HepG2 (cell line): Measurements from ENCODE around the gene PHRF1. TPM values are rescaled to one million over a fixed set of nuclear protein-coding genes. Genes with fewer than 3 reads are reported as not detected.
A peak's percentile ranks its signal among the peaks of the same experiment; 100 is the strongest.

Source experiments
- DBP ChIP-seq: sonication (generic); formaldehyde crosslinking; IDR thresholded peaks from 2 replicates; pipeline ENCODE4 v1.4.0; 2020; ENCODE audit warnings: missing genetic modification reagents; ENCODE audit errors: not compliant biosample characterization
- FOXK2 ChIP-seq: fragments of 450-650 bp; IDR thresholded peaks from 2 replicates; pipeline ENCODE4 v1.6.1; 2016
- GABPB1 ChIP-seq: IDR thresholded peaks from 2 replicates; pipeline ENCODE4 v1.6.1; 2016; ENCODE audit warnings: mild to moderate bottlenecking, missing genetic modification reagents, moderate library complexity, missing compliant biosample characterization
- KDM6A ChIP-seq: IDR thresholded peaks from 2 replicates; pipeline ENCODE4 v1.6.1; 2016; ENCODE audit warnings: low read depth
- MAX ChIP-seq: IDR thresholded peaks from 2 replicates; pipeline ENCODE4 v1.6.1; 2012; ENCODE audit warnings: inconsistent platforms
- MXD4 ChIP-seq: IDR thresholded peaks from 2 replicates; pipeline ENCODE4 v1.6.1; 2016; ENCODE audit warnings: mild to moderate bottlenecking, missing biosample characterization, missing genetic modification reagents
- MYC ChIP-seq: sonication (generic); formaldehyde crosslinking; IDR thresholded peaks from 2 replicates; pipeline ENCODE4 v1.9.0; 2021; ENCODE audit warnings: missing genetic modification reagents, borderline replicate concordance
- NFE2L1 ChIP-seq: sonication (generic); formaldehyde crosslinking; IDR thresholded peaks from 2 replicates; pipeline ENCODE4 v1.4.0; 2020; ENCODE audit warnings: missing genetic modification reagents, mild to moderate bottlenecking, borderline replicate concordance
- RNF2 ChIP-seq: fragments of 450-650 bp; conservative IDR thresholded peaks from 2 replicates; pipeline ENCODE4 v1.6.1; 2016; ENCODE audit warnings: low read depth
- SALL1 ChIP-seq: sonication (generic); formaldehyde crosslinking; IDR thresholded peaks from 2 replicates; pipeline ENCODE4 v1.8.0; 2022; ENCODE audit warnings: mild to moderate bottlenecking, missing genetic modification reagents
- SPEN ChIP-seq: sonication (generic); formaldehyde crosslinking; IDR thresholded peaks from 2 replicates; pipeline ENCODE4 v1.5.1; 2020; ENCODE audit warnings: low read depth, mild to moderate bottlenecking, missing genetic modification reagents
- SSRP1 ChIP-seq: IDR thresholded peaks from 2 replicates; pipeline ENCODE4 v1.6.1; 2016; ENCODE audit warnings: control low read depth
- TAF1 ChIP-seq: sonication (generic); formaldehyde crosslinking; IDR thresholded peaks from 2 replicates; pipeline ENCODE4 v1.4.0; 2020; ENCODE audit warnings: missing genetic modification reagents
- TFDP2 ChIP-seq: sonication (generic); formaldehyde crosslinking; IDR thresholded peaks from 2 replicates; pipeline ENCODE4 v1.4.0; 2020; ENCODE audit warnings: missing genetic modification reagents
- TRIM24 ChIP-seq: sonication (generic); formaldehyde crosslinking; IDR thresholded peaks from 2 replicates; pipeline ENCODE4 v1.8.0; 2022; ENCODE audit warnings: mild to moderate bottlenecking, missing genetic modification reagents
- XRCC5 ChIP-seq: fragments of 200-400 bp; formaldehyde crosslinking; optimal IDR thresholded peaks from 2 replicates; pipeline ENCODE3; 2017; ENCODE audit warnings: mild to moderate bottlenecking, low read length
- ZBTB44 ChIP-seq: sonication (generic); formaldehyde crosslinking; IDR thresholded peaks from 2 replicates; pipeline ENCODE4 v1.4.0; 2020; ENCODE audit warnings: missing genetic modification reagents
- ZFP1 ChIP-seq: IDR thresholded peaks from 2 replicates; pipeline ENCODE4 v1.6.1; 2016
- ZFP90 ChIP-seq: sonication (generic); formaldehyde crosslinking; IDR thresholded peaks from 2 replicates; pipeline ENCODE4 v1.8.0; 2022; ENCODE audit warnings: missing genetic modification reagents, mild to moderate bottlenecking, inconsistent platforms, borderline replicate concordance
- ZHX1 ChIP-seq: sonication (generic); formaldehyde crosslinking; IDR thresholded peaks from 2 replicates; pipeline ENCODE4 v1.8.1; 2022; ENCODE audit warnings: low read depth, mild to moderate bottlenecking, missing genetic modification reagents
- ZKSCAN5 ChIP-seq: sonication (generic); formaldehyde crosslinking; IDR thresholded peaks from 2 replicates; pipeline ENCODE4 v1.5.1; 2020; ENCODE audit warnings: mild to moderate bottlenecking, missing genetic modification reagents
- ZNF20 ChIP-seq: sonication (generic); formaldehyde crosslinking; IDR thresholded peaks from 2 replicates; pipeline ENCODE4 v1.4.0; 2020; ENCODE audit warnings: mild to moderate bottlenecking, moderate library complexity, missing genetic modification reagents
- ZNF580 ChIP-seq: IDR thresholded peaks from 2 replicates; pipeline ENCODE4 v1.6.1; 2016; ENCODE audit warnings: low read depth, borderline replicate concordance
- ZNF768 ChIP-seq: sonication (generic); formaldehyde crosslinking; IDR thresholded peaks from 2 replicates; pipeline ENCODE4 v1.4.0; 2020; ENCODE audit warnings: missing genetic modification reagents
- ZNF816 ChIP-seq: sonication (generic); formaldehyde crosslinking; IDR thresholded peaks from 2 replicates; pipeline ENCODE4 v1.8.0; 2022; ENCODE audit warnings: missing genetic modification reagents, mild to moderate bottlenecking, borderline replicate concordance
- polyA plus RNA-seq, 8 experiments: library from polyadenylated mRNA; depleted of rRNA in 3 of 8; stranded (reverse) in 7 of 8; unstranded in 1 of 8; fragments of >200 nt; fragmentation: Illumina TruSeq in 4 of 8; extraction: Trizol in 4 of 8; gene quantifications; 2 replicates each; pipeline versions ENCODE4 v1.2.1 to v1.2.3, GENCODE V29; 2011 to 2016; ENCODE audit warnings: low read depth in 4 of 8, missing spikeins in 1 of 8, mixed read lengths in 1 of 8; ENCODE audit not compliant: insufficient read depth in 1 of 8
- total RNA-seq, 5 experiments: library from RNA; depleted of rRNA; stranded (reverse); fragments of >200 nt; fragmentation: Illumina TruSeq; extraction: Trizol; gene quantifications; 2 replicates each; pipeline ENCODE4 v1.2.3, GENCODE V29; 2016; ENCODE audit warnings: low read depth in 1 of 5

Gene PHRF1
- total and polyA plus RNA-seq, 2 of the 13 experiments (the other 11 are each of a cell fraction or from before 2014, with no cell fraction given): 8.2 to 16.7 TPM

- TF ChIP-seq ZHX1 (CRISPR knock-in tag) (no peak), ZFP1 (CRISPR knock-in tag) (no peak), MYC (CRISPR knock-in tag) (peak; percentile 45; the same call in 1 of the 2 replicates), MXD4 (CRISPR knock-in tag) (peak; percentile 44; the same call in 1 of the 2 replicates), ZKSCAN5 (no peak), ZNF580 (CRISPR knock-in tag) (no peak), ZNF20 (CRISPR knock-in tag) (no peak), KDM6A (CRISPR knock-in tag) (no peak), ZNF768 (CRISPR knock-in tag) (no peak), GABPB1 (CRISPR knock-in tag) (peak; percentile 78), TAF1 (CRISPR knock-in tag) (no peak), TFDP2 (CRISPR knock-in tag) (no peak), TRIM24 (CRISPR knock-in tag) (no peak), SSRP1 (CRISPR knock-in tag) (no peak), MAX (no peak; the same call in 1 of the 2 replicates), NFE2L1 (CRISPR knock-in tag) (no peak), FOXK2 (no peak), DBP (CRISPR knock-in tag) (no peak), ZBTB44 (CRISPR knock-in tag) (no peak), ZFP90 (no peak), RNF2 (no peak), ZNF816 (no peak), XRCC5 (no peak), SPEN (CRISPR knock-in tag) (peak; percentile 50; the same call in 1 of the 2 replicates), SALL1 (0 out of 2 replicates have a peak, but pooled peaks have one; percentile 22)
Observed at GRCh38 chr11:554428-555226, 21.6 kb upstream of the PHRF1 start (continued).
